SH-SY5Y (cell line): ENCODE data around the gene KCTD4.

Source experiments
- GATA2 ChIP-seq: IDR thresholded peaks from 2 replicates; pipeline ENCODE4 v1.6.1; 2011; ENCODE audit warnings: mild to moderate bottlenecking, low read depth, low read length
- GATA3 ChIP-seq: IDR thresholded peaks from 2 replicates; pipeline ENCODE4 v1.6.1; 2011; ENCODE audit warnings: low read depth, mild to moderate bottlenecking, low read length, moderate library complexity

Gene KCTD4

DNA sequence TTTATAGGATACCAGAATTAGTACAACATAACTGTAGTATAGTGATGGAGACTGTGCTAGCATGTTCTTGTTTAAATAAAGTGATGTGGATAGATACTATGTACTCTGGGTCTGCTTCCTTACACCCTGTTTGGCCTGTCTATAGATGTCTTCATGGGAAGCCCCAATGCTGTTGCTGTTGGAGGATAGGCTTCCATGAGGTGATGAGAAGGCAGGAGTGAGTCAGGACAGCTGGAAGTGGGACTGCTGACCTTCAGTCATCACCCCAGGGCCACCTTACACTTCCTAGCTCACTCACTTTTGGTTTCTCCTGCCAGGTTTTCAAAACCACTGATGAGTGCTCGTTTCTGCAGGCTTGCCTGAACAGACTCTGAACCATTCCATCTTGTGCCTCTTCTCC is 4.2 kb downstream of the KCTD4 start:
- TF ChIP-seq GATA3 (no peak), GATA2 (no peak)

DNA sequence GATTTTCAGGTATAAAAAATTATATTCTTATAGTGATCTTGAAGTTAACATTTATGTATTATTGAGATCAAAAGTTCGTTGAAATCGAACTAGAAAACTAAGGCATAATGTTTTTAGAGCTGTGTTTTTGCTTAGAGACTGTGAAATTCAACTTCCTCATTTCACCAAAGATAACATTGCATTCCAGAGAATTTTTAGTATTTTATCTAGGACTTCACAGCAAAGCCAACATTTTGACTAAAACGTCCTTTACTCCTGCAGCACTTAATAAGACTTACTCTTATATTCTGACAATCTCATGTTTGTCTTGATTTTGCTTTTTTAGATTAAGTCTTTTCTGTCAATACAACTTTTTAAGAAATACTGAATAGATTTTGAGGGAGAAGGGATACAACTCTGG is 4.7 kb downstream of the KCTD4 start:
- no peak for TF ChIP-seq GATA3

DNA sequence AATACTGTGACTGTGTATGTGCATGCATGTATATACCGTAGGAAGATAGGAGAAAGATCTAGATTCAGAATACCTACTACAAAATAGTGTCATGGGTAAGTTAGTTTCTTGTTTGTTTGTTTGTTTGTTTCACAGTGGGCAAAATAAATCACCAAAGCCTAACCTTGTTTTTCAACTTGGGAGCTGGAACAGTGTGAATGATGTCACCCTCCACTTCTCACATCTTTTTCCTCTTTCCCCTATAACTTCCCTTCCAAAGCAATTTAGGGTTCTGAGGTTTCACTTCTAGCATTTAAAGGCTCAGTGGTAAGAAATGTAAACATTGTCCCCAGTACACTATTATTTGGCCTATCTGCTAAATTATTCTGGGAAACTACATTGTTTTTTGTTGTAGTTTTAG is 5.4 kb downstream of the KCTD4 start:
- TF ChIP-seq GATA2 (no peak), GATA3 (no peak)

DNA sequence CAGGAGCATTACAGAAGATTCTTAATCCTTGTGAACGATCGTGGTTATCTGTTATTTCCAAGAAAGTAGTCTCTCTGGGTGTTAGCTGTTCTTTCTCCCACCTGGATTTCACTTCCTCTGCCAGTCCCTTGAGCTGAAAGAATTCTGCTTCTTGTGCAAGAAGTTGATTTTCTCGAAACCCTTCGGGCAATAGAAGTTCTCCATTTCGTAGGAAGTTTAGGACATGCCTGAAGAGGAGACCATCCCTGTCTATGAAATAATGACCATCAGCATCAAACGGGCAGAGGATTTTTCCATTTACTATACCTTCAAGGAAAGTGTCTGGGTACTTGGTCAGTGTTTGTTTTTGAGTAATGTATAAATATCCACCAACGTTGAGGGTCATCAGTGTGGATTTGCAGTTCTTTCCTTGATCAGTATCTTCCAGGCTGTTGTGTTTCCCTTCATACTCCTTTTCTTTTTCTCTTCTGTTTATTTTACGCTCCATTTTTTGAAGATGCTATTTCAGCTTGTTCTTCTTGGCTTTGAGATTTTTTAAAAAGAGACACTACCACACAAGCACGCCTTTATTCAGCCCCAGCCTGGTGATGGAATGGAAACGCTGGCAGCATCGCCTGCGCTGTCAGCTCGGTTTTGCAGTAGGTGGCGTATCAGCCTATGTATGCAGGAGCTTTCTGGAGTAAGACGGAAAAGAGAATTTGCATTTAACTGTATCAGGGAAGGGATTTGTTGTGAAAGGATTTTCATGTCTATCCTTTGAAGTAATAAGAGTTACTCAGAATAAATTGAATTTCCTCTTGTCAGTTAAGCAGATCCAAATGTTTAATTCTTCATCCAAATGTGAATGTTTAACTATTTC is 6.5 kb downstream of the KCTD4 start:
- TF ChIP-seq GATA3 (no peak), GATA2 (no peak)

- TF ChIP-seq GATA2: no peak
- TF ChIP-seq GATA3: no peak
These were observed 9.0 kb downstream of the KCTD4 start for GRCh38 chr13:45191874-45192273.

DNA sequence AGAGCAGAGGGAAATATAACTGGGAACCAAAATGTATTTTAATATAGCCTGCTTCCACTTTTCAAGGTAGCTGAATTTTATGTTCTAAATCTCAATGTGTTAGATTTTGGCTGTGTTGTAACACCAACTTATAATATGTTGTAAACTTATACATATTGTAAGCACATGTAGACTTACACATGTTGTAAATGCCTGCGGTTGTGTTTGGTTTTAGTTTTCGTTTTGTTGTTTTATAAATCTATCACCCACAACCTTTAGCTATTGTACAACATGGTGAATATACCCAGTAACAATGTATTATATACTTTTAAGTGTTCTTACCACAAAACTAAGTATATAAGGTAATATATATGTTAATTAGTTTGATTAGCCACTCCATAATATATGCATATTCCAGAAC is 15.6 kb downstream of the KCTD4 start:
- no peak for TF ChIP-seq GATA2

- TF ChIP-seq GATA2: no peak
- TF ChIP-seq GATA3: no peak
These were observed 16.2 kb downstream of the KCTD4 start for GRCh38 chr13:45184693-45185092.

DNA sequence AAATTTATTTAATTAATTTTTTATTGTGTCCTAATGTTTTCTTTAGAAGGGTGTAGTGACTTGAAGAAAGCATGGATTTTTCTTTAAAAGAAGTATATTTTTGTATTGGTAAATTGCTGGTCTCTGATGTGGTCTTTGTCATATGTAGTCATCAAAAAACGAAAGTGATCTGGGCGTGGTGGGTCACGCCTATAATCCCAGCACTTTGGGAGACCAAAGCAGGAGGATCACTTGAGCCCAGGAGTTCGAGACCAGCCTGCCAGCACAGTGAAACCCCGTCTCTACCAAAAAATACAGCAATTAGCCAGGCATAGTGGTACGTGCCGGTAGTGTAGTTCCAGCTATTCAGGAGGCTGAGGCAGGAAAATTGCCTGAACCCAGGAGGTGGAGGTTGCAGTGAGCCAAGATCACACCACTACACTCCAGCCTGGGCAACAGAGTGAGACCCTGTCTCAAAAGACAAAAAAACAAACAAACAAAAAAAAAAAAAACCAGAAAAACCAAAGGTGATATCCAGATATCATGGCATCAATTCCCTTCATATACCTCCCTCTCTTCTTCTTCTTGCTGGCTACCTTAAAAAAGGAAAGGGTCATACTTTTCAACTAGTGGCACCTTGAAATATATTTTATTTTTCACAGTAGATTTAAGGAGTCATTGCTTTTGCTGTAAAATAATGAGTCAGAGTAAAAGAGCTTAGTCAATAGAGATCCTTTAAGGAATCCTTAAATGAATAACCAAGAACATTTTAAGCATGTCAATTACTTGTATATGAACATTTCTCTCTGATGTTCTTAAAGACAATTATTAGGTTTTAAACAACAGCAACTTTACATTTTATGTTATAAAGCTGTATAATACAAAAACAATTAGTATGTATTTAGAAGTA is 19.9 kb downstream of the KCTD4 start:
- TF ChIP-seq GATA2: no peak
- no peak for TF ChIP-seq GATA3

DNA sequence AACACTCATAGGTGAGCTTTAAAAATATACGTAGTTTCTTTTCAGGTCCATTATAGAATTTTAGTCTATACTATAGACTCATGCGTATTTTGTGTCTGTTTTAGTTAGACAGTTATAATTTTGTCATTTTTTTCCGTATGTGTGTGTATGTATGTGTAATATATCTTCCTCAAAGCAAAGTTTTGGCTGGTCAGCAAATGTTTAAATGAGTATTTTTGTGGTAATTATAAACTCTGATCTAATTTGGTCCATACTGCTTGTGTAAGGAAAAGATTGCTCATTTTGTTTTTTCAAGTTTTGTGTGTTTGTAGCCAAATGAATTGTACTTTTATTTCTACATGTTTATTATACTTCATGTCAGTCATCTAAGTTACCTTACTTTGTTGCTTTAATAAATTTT is 20.5 kb downstream of the KCTD4 start:
- TF ChIP-seq GATA2 (no peak), GATA3 (no peak)

DNA sequence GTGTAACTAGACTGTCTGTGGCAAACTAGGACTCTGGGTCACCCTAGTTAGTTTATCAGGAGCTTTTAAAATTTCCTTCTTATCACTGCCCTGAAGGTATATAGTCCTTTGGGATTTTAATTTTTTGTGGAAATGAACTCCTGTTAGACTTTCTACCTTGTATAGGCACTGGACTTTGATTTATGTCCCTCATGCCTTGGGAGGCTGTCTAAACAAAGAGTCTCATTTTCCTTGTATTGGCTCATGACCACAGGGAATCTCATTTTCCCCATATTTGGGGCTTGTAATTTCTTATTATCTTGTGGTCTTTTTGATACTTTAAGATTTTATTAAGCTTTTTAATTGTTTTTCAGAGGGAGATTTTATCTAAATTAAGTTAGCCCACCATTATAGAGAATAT is 21.4 kb downstream of the KCTD4 start:
- TF ChIP-seq GATA2 (no peak), GATA3 (no peak)

- no peak for TF ChIP-seq GATA3
- TF ChIP-seq GATA2: no peak
These were observed 22.3 kb downstream of the KCTD4 start for GRCh38 chr13:45178349-45179162.

- TF ChIP-seq GATA3 (no peak), GATA2 (no peak)
These were observed 26.4 kb downstream of the KCTD4 start for GRCh38 chr13:45174478-45174877.

GRCh38 chr13:45168555-45168930 is 32.3 kb downstream of the KCTD4 start:
- no peak for TF ChIP-seq GATA3
- no peak for TF ChIP-seq GATA2
